Tibial artery (tissue), 4 donors: ENCODE measurements around the gene GIT1.

Experiments used
- DNase-seq, 2 donors: peaks; one replicate each; pipeline ENCODE4 v3.0.0-alpha.2; 2019
- H3K27ac ChIP-seq, 2 donors: fragments of 200-600 bp; sonication (generic) in 1 of 2; 1 replicate in 1 of 2; 2 replicates in 1 of 2; pipeline ENCODE4 v1.5.1; 2018 to 2019; ENCODE audit warnings: mild to moderate bottlenecking in 1 of 2
- H3K27me3 ChIP-seq, 2 donors: fragments of 200-600 bp; sonication (generic) in 1 of 2; one replicate each; pipeline versions ENCODE4 v1.5.1 to v1.6.0; 2016 to 2019
- H3K36me3 ChIP-seq, 3 donors: fragments of 200-600 bp; sonication (generic) in 2 of 3; one replicate each; pipeline ENCODE4 v1.5.1; 2016 to 2019; ENCODE audit warnings: mild to moderate bottlenecking in 2 of 3
- H3K4me1 ChIP-seq, 4 donors: fragments of 200-600 bp; sonication (generic) in 2 of 4; 1 replicate in 3 of 4; 2 replicates in 1 of 4; pipeline ENCODE4 v1.5.1; 2016 to 2019
- H3K4me3 ChIP-seq, 2 donors: fragments of 200-600 bp; sonication (generic) in 1 of 2; 1 replicate in 1 of 2; 2 replicates in 1 of 2; pipeline ENCODE4 v1.5.1; 2018 to 2019; ENCODE audit warnings: mild to moderate bottlenecking in 2 of 2
- H3K9me3 ChIP-seq, 3 donors: fragments of 200-600 bp; sonication (generic) in 1 of 3; one replicate each; pipeline ENCODE4 v1.5.1; 2016 to 2019
- intact Hi-C: fragments of 100-400 bp; cut with DNase I; formaldehyde crosslinking; loops from one replicate; pipeline ENCODE4 v1.15.0; 2023; ENCODE audit warnings: low total_unique reads
- TF ChIP-seq, protein P1 (sequence below), 2 experiments: fragments of 200-600 bp in 1 of 2; fragments of 450-650 bp in 1 of 2; IDR thresholded peaks; one replicate each; pipeline ENCODE4 v1.5.1; 2017 to 2019; ENCODE audit warnings: antibody characterized with exemption in 2 of 2, mild to moderate bottlenecking in 1 of 2, moderate library complexity in 1 of 2

Gene GIT1

DNA sequence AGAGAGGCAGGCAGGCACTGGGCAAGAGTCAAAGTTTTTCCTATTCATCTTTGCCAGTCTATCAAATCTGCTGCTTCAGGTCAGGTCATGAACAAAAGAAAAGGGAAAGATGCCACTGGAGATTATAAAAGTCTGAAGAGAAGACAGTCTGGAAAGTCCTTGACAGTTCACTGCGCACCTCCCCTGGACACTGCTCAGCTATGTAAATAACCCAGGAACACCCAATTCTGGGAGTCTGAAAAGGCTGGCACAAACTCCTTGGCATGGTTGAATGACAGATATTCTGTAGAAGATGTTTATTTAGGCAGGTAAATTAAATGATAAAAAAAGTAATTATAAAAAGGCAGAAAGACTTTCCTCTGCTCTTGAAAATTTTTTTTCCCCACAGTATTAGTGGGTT, 38.5 kb upstream of the GIT1 start:
- TF ChIP-seq, protein P1, sequence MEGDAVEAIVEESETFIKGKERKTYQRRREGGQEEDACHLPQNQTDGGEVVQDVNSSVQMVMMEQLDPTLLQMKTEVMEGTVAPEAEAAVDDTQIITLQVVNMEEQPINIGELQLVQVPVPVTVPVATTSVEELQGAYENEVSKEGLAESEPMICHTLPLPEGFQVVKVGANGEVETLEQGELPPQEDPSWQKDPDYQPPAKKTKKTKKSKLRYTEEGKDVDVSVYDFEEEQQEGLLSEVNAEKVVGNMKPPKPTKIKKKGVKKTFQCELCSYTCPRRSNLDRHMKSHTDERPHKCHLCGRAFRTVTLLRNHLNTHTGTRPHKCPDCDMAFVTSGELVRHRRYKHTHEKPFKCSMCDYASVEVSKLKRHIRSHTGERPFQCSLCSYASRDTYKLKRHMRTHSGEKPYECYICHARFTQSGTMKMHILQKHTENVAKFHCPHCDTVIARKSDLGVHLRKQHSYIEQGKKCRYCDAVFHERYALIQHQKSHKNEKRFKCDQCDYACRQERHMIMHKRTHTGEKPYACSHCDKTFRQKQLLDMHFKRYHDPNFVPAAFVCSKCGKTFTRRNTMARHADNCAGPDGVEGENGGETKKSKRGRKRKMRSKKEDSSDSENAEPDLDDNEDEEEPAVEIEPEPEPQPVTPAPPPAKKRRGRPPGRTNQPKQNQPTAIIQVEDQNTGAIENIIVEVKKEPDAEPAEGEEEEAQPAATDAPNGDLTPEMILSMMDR (IDR thresholded peaks at IDR 0.05) = no peak
- DNase-seq = no peak
- intact Hi-C loops = no loop called here
- Histone ChIP-seq H3K27ac (no peak overlapping the region), H3K4me3 (no peak overlapping the region), H3K9me3 (no peaks in the 10 kb centered on the region), H3K36me3 (peaks cover 15 to 23% (median 21%) of the 10 kb centered on the region in 3 donors), H3K4me1 (peaks cover 0 to 11% (median 3%) of the 10 kb centered on the region in 4 donors), H3K27me3 (no peaks in the 10 kb centered on the region)

DNA sequence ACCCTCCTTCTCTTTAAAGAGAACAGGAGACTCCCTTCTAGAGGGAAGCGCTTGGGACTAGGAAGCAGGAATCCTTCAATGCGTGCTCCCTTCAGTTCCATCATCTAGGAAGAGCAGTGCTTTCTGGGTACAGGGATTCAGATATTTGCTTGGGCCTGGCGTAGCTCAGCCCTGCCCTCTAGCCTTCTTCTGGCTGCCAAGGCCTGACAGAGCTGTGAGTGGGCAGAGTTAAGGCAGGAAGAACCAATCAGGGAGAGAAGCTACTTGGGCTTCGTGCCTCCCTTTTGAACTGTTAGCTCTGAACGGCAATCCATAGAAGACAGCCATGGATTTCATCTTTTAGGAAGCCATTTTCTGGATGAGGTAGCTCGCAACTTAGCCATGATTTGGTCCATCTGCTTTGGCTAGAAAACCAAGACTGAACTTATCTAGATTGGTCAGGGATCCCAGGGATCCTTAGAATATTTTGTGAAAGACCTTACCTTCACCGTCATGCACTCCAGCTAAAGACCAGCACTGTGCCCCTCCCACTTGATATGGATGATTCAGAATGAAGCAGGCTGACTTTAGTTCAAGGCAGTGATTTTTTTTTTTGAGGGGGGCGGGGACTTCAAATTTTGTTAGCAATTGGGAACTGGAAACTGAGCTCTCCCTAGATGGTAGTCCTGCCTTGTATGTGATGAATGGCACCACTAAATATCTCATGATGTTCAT, 35.7 kb upstream of the GIT1 start:
- Histone ChIP-seq H3K4me3 (no peak overlapping the region), H3K4me1 (peaks cover 0 to 34% (median 17%) of the 10 kb centered on the region in 4 donors), H3K27me3 (no peaks in the 10 kb centered on the region), H3K36me3 (no peaks in the 10 kb centered on the region), H3K9me3 (no peaks in the 10 kb centered on the region), H3K27ac (peak overlapping the region in 1 of 2 donors; percentile 5)
- intact Hi-C loops = no loop called here
- TF ChIP-seq, protein P1 (IDR thresholded peaks at IDR 0.05) = no peak
- no peak for DNase-seq

DNA sequence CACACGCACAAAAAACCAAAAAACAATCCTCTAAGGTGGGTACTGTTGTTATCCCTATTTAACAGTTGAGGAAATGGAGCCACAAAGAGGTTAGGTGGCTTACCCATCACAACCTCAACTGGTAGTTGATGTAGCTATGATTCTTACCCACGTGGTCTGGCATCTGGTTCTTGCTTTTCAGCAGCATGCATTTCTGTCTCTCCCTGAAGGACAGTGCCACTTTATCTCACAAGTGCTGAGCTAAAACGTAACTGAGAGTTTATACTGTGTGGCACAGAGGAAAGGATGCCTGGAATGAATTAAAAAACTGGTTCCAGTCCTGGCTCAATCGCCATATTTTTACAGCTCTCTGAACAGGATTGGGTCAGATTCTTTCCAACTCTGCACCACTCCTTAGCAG, 35.1 kb upstream of the GIT1 start:
- no peak for DNase-seq
- TF ChIP-seq, protein P1 (IDR thresholded peaks at IDR 0.05) = no peak
- H3K27ac ChIP-seq = peak overlapping the region in 1 of 2 donors; percentile 5
- H3K9me3 ChIP-seq = no peaks in the 10 kb centered on the region
- H3K4me1 ChIP-seq = peaks cover 0 to 40% (median 19%) of the 10 kb centered on the region in 4 donors
- H3K36me3 ChIP-seq = no peaks in the 10 kb centered on the region
- intact Hi-C loops = no loop called here
- no peak overlapping the region for H3K4me3 ChIP-seq
- H3K27me3 ChIP-seq = no peaks in the 10 kb centered on the region

DNA sequence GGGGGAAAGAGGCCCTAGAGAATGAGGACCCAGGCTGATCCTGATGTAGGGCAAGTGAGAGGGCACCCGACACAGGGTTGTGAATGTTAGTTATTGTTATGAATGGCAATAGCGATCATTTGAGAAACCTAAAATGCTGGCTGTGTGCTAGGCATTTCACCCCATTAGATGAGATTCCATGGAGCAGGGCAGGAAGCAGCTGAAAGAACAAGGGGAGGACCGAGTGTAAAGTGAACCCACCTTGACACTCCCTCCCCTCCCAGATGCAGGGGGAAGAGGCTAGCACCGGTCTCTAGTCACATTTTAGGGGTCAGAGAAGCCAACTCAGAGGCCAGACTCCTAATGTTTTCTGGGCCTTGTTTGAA, 33.8 kb upstream of the GIT1 start:
- intact Hi-C loops = no loop called here
- peak overlapping the region; percentile 67 to 86 for H3K4me3 ChIP-seq
- TF ChIP-seq, protein P1 (IDR thresholded peaks at IDR 0.05) = no peak
- peak in 1 of 2 donors; percentile 34 for DNase-seq
- H3K9me3 ChIP-seq = no peaks in the 10 kb centered on the region
- peak overlapping the region; percentile 82 for H3K27ac ChIP-seq
- peaks cover 0 to 2% of the 10 kb centered on the region in 2 donors for H3K27me3 ChIP-seq
- H3K4me1 ChIP-seq = peaks cover 0 to 53% (median 31%) of the 10 kb centered on the region in 4 donors
- H3K36me3 ChIP-seq = no peaks in the 10 kb centered on the region

DNA sequence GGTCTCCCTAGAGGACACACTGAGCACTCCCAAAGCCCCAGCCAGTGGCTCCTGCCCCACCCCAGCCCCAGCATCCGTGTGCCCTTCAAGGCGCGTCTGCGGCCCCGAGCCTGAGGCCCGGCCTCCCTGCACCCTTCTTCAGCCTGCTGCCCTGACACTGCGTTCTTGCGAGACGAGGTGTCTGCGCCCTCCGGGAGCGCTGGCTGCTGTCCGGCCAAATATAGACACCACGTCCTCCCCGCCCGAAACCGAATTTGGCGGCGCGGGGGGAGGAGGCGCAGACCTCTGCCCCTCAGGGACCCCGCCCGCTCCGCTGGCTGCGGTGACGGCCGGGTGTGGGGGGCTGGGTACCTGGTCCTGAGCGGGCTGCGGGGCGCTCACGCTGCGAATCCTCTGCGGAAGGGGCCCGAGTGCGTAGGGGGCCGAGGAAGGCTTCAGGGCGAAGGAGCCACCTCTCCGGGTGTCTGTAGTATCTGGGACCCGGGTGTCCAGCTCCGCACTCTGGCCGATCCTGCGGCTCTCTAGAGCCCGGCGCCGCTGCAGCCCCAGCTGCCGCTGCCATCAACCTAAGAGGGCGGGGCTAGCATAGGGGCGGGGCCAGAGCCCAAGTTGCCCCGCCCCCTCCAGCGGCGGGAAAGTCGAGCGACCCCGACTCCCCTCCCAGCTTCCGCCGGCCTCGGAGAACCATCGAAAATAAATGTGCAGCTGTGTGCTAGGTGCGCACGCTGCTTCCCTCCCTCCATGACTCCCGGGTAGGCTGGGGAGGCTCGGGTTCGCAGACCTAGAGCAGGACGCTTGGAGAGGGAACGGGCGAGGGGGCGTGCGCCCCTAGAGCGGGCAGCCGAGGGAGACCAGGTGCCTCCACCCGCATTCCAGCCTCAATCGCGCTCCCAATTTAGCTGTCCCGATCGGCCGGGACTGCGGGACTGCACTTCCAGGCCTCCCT, 33.2 kb upstream of the GIT1 start, which contains the start of gene CORO6:
Gene CORO6, minus strand, starts transcription at position 576 of the 946 bp plus-strand sequence. CDS start 1,491 bp downstream, outside the sequence.
- peak within 1 kb of the TSS; percentile 67 to 86 for H3K4me3 ChIP-seq
- H3K27ac ChIP-seq = peak within 1 kb of the TSS; percentile 82
- TF ChIP-seq, protein P1 (IDR thresholded peaks at IDR 0.05) = no peak
- H3K9me3 ChIP-seq = no peaks in the 10 kb centered on the region
- peak in 1 of 2 donors; percentile 84 for DNase-seq
- intact Hi-C loops = no loop called here
- peaks cover 0 to 60% (median 37%) of the 10 kb centered on the region in 4 donors for H3K4me1 ChIP-seq
- no peaks in the 10 kb centered on the region for H3K36me3 ChIP-seq
- peaks cover 0 to 6% of the 10 kb centered on the region in 2 donors for H3K27me3 ChIP-seq
